HepG2 (cell line): ENCODE data around the gene RBM47. TPM values are rescaled to one million over a fixed set of nuclear protein-coding genes. Genes with fewer than 3 reads are reported as not detected.

Experiments used
- CC2D1A ChIP-seq: sonication (generic); formaldehyde crosslinking; IDR thresholded peaks from 2 replicates; pipeline ENCODE4 v1.8.1; 2023; ENCODE audit warnings: mild to moderate bottlenecking, missing genetic modification reagents
- CENPT ChIP-seq: sonication (generic); formaldehyde crosslinking; IDR thresholded peaks from 2 replicates; pipeline ENCODE4 v1.8.0; 2022; ENCODE audit warnings: low read depth, mild to moderate bottlenecking, moderate library complexity, missing genetic modification reagents
- ELF1 ChIP-seq: sonication (generic); formaldehyde crosslinking; IDR thresholded peaks from 2 replicates; pipeline ENCODE4 v1.4.0; 2020; ENCODE audit warnings: missing genetic modification reagents
- HOXA5 ChIP-seq: sonication (generic); formaldehyde crosslinking; IDR thresholded peaks from 2 replicates; pipeline ENCODE4 v1.4.0; 2020; ENCODE audit warnings: missing genetic modification reagents
- HOXA9 ChIP-seq: sonication (generic); formaldehyde crosslinking; IDR thresholded peaks from 2 replicates; pipeline ENCODE4 v1.8.1; 2022; ENCODE audit warnings: missing genetic modification reagents, mild to moderate bottlenecking, moderate library complexity, borderline replicate concordance
- KLF15 ChIP-seq: sonication (generic); formaldehyde crosslinking; IDR thresholded peaks from 2 replicates; pipeline ENCODE4 v1.8.1; 2023; ENCODE audit warnings: borderline replicate concordance, mild to moderate bottlenecking, inconsistent platforms, missing genetic modification reagents, mixed read lengths
- KLF16 ChIP-seq, 2 experiments: sonication (generic) in 1 of 2; formaldehyde crosslinking in 1 of 2; IDR thresholded peaks; 2 replicates each; pipeline versions ENCODE4 v1.6.1 to v1.8.0; 2016 to 2023; ENCODE audit warnings: missing genetic modification reagents in 2 of 2, missing compliant biosample characterization in 1 of 2
- KLF9 ChIP-seq: IDR thresholded peaks from 2 replicates; pipeline ENCODE4 v1.6.1; 2016; ENCODE audit warnings: low read depth
- MAFF ChIP-seq: IDR thresholded peaks from 2 replicates; pipeline ENCODE4 v1.6.1; 2011; ENCODE audit warnings: low read depth, low read length, improper control_type of control experiment
- MEF2D ChIP-seq: sonication (generic); formaldehyde crosslinking; IDR thresholded peaks from 2 replicates; pipeline ENCODE4 v1.5.1; 2020; ENCODE audit warnings: mild to moderate bottlenecking, missing genetic modification reagents
- MTF1 ChIP-seq: sonication (generic); formaldehyde crosslinking; IDR thresholded peaks from 2 replicates; pipeline ENCODE4 v1.5.0; 2020; ENCODE audit warnings: missing genetic modification reagents
- NFE2 ChIP-seq: sonication (generic); formaldehyde crosslinking; IDR thresholded peaks from 2 replicates; pipeline ENCODE4 v1.4.0; 2020; ENCODE audit warnings: missing genetic modification reagents
- PAWR ChIP-seq: sonication (generic); formaldehyde crosslinking; IDR thresholded peaks from 2 replicates; pipeline ENCODE4 v1.4.0; 2020; ENCODE audit warnings: missing genetic modification reagents, mild to moderate bottlenecking, borderline replicate concordance
- SP140L ChIP-seq: sonication (generic); formaldehyde crosslinking; IDR thresholded peaks from 2 replicates; pipeline ENCODE4 v1.4.0; 2020; ENCODE audit warnings: missing genetic modification reagents, borderline replicate concordance
- SRSF1 ChIP-seq: fragments of 200-400 bp; formaldehyde crosslinking; optimal IDR thresholded peaks from 2 replicates; pipeline ENCODE3; 2017; ENCODE audit warnings: mild to moderate bottlenecking, low read depth, low read length, moderate library complexity
- SRSF4 ChIP-seq: fragments of 200-400 bp; formaldehyde crosslinking; IDR thresholded peaks from one replicate; pipeline ENCODE4 v1.6.1; 2018; ENCODE audit warnings: mild to moderate bottlenecking, low read depth, low read length, moderate library complexity; ENCODE audit not compliant: poor library complexity, severe bottlenecking
- STAT5B ChIP-seq: sonication (generic); formaldehyde crosslinking; IDR thresholded peaks from 2 replicates; pipeline ENCODE4 v1.4.0; 2020; ENCODE audit warnings: missing genetic modification reagents
- ZBTB1 ChIP-seq: sonication (generic); formaldehyde crosslinking; IDR thresholded peaks from 2 replicates; pipeline ENCODE4 v1.4.0; 2020; ENCODE audit warnings: missing genetic modification reagents, borderline replicate concordance
- ZBTB46 ChIP-seq: sonication (generic); formaldehyde crosslinking; IDR thresholded peaks from 2 replicates; pipeline ENCODE4 v1.4.0; 2020; ENCODE audit warnings: mild to moderate bottlenecking, missing genetic modification reagents, borderline replicate concordance
- ZFP36 ChIP-seq: fragments of 150-350 bp; IDR thresholded peaks from 2 replicates; pipeline ENCODE4 v1.6.1; 2018; ENCODE audit warnings: borderline replicate concordance, low read length, low read depth; ENCODE audit not compliant: partially characterized antibody
- ZNF224 ChIP-seq: sonication (generic); formaldehyde crosslinking; IDR thresholded peaks from 2 replicates; pipeline ENCODE4 v1.5.0; 2020; ENCODE audit warnings: mild to moderate bottlenecking, missing genetic modification reagents
- ZNF230 ChIP-seq: sonication (generic); formaldehyde crosslinking; IDR thresholded peaks from 2 replicates; pipeline ENCODE4 v1.4.0; 2020; ENCODE audit warnings: mild to moderate bottlenecking, missing genetic modification reagents
- ZNF234 ChIP-seq: sonication (generic); formaldehyde crosslinking; conservative IDR thresholded peaks from 2 replicates; pipeline ENCODE4 v1.5.1; 2020; ENCODE audit warnings: mild to moderate bottlenecking, missing genetic modification reagents
- ZNF362 ChIP-seq: sonication (generic); formaldehyde crosslinking; IDR thresholded peaks from 2 replicates; pipeline ENCODE4 v1.4.0; 2020; ENCODE audit warnings: missing genetic modification reagents, mild to moderate bottlenecking, borderline replicate concordance
- ZSCAN20 ChIP-seq: sonication (generic); formaldehyde crosslinking; IDR thresholded peaks from 2 replicates; pipeline ENCODE4 v1.4.0; 2020; ENCODE audit warnings: missing genetic modification reagents, mild to moderate bottlenecking, borderline replicate concordance
- polyA plus RNA-seq, 8 experiments: library from polyadenylated mRNA; depleted of rRNA in 3 of 8; stranded (reverse) in 7 of 8; unstranded in 1 of 8; fragments of >200 nt; fragmentation: Illumina TruSeq in 4 of 8; extraction: Trizol in 4 of 8; gene quantifications; 2 replicates each; pipeline versions ENCODE4 v1.2.1 to v1.2.3, GENCODE V29; 2011 to 2016; ENCODE audit warnings: low read depth in 4 of 8, missing spikeins in 1 of 8, mixed read lengths in 1 of 8; ENCODE audit not compliant: insufficient read depth in 1 of 8
- total RNA-seq, 5 experiments: library from RNA; depleted of rRNA; stranded (reverse); fragments of >200 nt; fragmentation: Illumina TruSeq; extraction: Trizol; gene quantifications; 2 replicates each; pipeline ENCODE4 v1.2.3, GENCODE V29; 2016; ENCODE audit warnings: low read depth in 1 of 5
- TF ChIP-seq, protein P1 (sequence below): IDR thresholded peaks from 2 replicates; pipeline ENCODE4 v1.6.1; 2018; ENCODE audit warnings: missing genetic modification reagents, mild to moderate bottlenecking, missing compliant biosample characterization

Gene RBM47
- total and polyA plus RNA-seq, 2 of the 13 experiments (the other 11 are each of a cell fraction or from before 2014, with no cell fraction given) = 1.2 to 2.5 TPM

- no peak for TF ChIP-seq ZBTB46 (CRISPR knock-in tag)
- TF ChIP-seq KLF9 (CRISPR knock-in tag) = no peak
- no peak for TF ChIP-seq HOXA9 (CRISPR knock-in tag)
- no peak for TF ChIP-seq CC2D1A (CRISPR knock-in tag)
- TF ChIP-seq SP140L (CRISPR knock-in tag) = no peak
- TF ChIP-seq ZNF224 (CRISPR knock-in tag) = no peak
- TF ChIP-seq STAT5B (CRISPR knock-in tag) = no peak
- TF ChIP-seq MTF1 = no peak
- peak; percentile 63; the same call in 1 of the 2 replicates for TF ChIP-seq NFE2
- no peak for TF ChIP-seq CENPT (CRISPR knock-in tag)
- TF ChIP-seq SRSF4 = no peak
- peak; percentile 67 for TF ChIP-seq MAFF
- no peak for TF ChIP-seq KLF16 (CRISPR knock-in tag; IDR thresholded peaks at IDR 0.05)
- no peak for TF ChIP-seq ZSCAN20 (CRISPR knock-in tag)
- no peak for TF ChIP-seq SRSF1
- no peak for TF ChIP-seq KLF15
- 0 out of 2 replicates have a peak, but pooled peaks have one; percentile 36 for TF ChIP-seq MEF2D (CRISPR knock-in tag)
- no peak for TF ChIP-seq PAWR (CRISPR knock-in tag)
- no peak for TF ChIP-seq ZFP36
- no peak for TF ChIP-seq ZNF362
- no peak for TF ChIP-seq HOXA5 (CRISPR knock-in tag)
- TF ChIP-seq ZNF230 (CRISPR knock-in tag) = no peak
- TF ChIP-seq ELF1 (CRISPR knock-in tag) = no peak
- 0 out of 2 replicates have a peak, but pooled peaks have one; percentile 61 for TF ChIP-seq ZNF234 (CRISPR knock-in tag)
- TF ChIP-seq, protein P1, sequence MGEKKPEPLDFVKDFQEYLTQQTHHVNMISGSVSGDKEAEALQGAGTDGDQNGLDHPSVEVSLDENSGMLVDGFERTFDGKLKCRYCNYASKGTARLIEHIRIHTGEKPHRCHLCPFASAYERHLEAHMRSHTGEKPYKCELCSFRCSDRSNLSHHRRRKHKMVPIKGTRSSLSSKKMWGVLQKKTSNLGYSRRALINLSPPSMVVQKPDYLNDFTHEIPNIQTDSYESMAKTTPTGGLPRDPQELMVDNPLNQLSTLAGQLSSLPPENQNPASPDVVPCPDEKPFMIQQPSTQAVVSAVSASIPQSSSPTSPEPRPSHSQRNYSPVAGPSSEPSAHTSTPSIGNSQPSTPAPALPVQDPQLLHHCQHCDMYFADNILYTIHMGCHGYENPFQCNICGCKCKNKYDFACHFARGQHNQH (CRISPR knock-in tag) = 0 out of 2 replicates have a peak, but pooled peaks have one; percentile 6
- TF ChIP-seq ZBTB1 (CRISPR knock-in tag) = no peak
These were observed 43.2 kb upstream of the RBM47 start (continued) for GRCh38 chr4:40672528-40673522.
